HUES48 (cell line): Measurements from ENCODE around the gene MYADM.
A peak's percentile ranks its signal among the peaks of the same experiment; 100 is the strongest.

Experiments used
- H3K27ac ChIP-seq: one replicate; pipeline ENCODE4 v1.7.0; 2013; ENCODE audit warnings: low read depth, low read length, inconsistent platforms
- H3K27me3 ChIP-seq: 2 replicates; pipeline ENCODE4 v1.6.1; 2013; ENCODE audit warnings: mild to moderate bottlenecking, low read length; ENCODE audit not compliant: control insufficient read depth, insufficient read depth
- H3K36me3 ChIP-seq: 2 replicates; pipeline ENCODE4 v1.6.1; 2013; ENCODE audit warnings: low read length; ENCODE audit not compliant: control insufficient read depth, insufficient read depth
- H3K4me1 ChIP-seq: 2 replicates; pipeline ENCODE4 v1.6.1; 2013; ENCODE audit warnings: mild to moderate bottlenecking, low read length; ENCODE audit not compliant: control insufficient read depth, insufficient read depth
- H3K4me3 ChIP-seq: 2 replicates; pipeline ENCODE4 v1.5.1; 2013; ENCODE audit warnings: mild to moderate bottlenecking, low read depth, low read length
- H3K9ac ChIP-seq: 2 replicates; pipeline ENCODE4 v1.6.1; 2013; ENCODE audit warnings: mild to moderate bottlenecking, low read depth, low read length, moderate library complexity
- H3K9me3 ChIP-seq: 2 replicates; pipeline ENCODE4 v1.6.1; 2013; ENCODE audit warnings: low read length; ENCODE audit not compliant: control insufficient read depth, insufficient read depth

The MYADM gene

GRCh38 chr19:53905787-53906186, 38.1 kb downstream of the MYADM start:
- Histone ChIP-seq H3K4me1 (peaks cover 21% of the 10 kb centered on the region; the same call in 1 of the 2 replicates), H3K27me3 (peaks cover 56% of the 10 kb centered on the region), H3K36me3 (no peaks in the 10 kb centered on the region), H3K4me3 (no peak overlapping the region; the same call in 1 of the 2 replicates), H3K9me3 (no peaks in the 10 kb centered on the region), H3K27ac (no peak overlapping the region), H3K9ac (no peak overlapping the region)

GRCh38 chr19:53906211-53907192, 38.8 kb downstream of the MYADM start:
- H3K27ac ChIP-seq = no peak overlapping the region
- H3K9ac ChIP-seq = no peak overlapping the region
- peaks cover 64% of the 10 kb centered on the region for H3K27me3 ChIP-seq
- H3K4me1 ChIP-seq = peaks cover 21% of the 10 kb centered on the region; the same call in 1 of the 2 replicates
- peak overlapping the region; percentile 62 for H3K4me3 ChIP-seq
- H3K9me3 ChIP-seq = no peaks in the 10 kb centered on the region
- no peaks in the 10 kb centered on the region for H3K36me3 ChIP-seq

- no peaks in the 10 kb centered on the region for H3K36me3 ChIP-seq
- H3K4me3 ChIP-seq = peak overlapping the region; percentile 62; the same call in 1 of the 2 replicates
- no peak overlapping the region for H3K9ac ChIP-seq
- H3K27ac ChIP-seq = no peak overlapping the region
- H3K4me1 ChIP-seq = peaks cover 21% of the 10 kb centered on the region; the same call in 1 of the 2 replicates
- H3K9me3 ChIP-seq = no peaks in the 10 kb centered on the region
- peaks cover 70% of the 10 kb centered on the region for H3K27me3 ChIP-seq
These were observed 39.5 kb downstream of the MYADM start for GRCh38 chr19:53907193-53907581.

GRCh38 chr19:53907690-53908089, 40.0 kb downstream of the MYADM start:
- peaks cover 21% of the 10 kb centered on the region; the same call in 1 of the 2 replicates for H3K4me1 ChIP-seq
- peak overlapping the region; percentile 63 for H3K4me3 ChIP-seq
- no peak overlapping the region for H3K27ac ChIP-seq
- peaks cover 71% of the 10 kb centered on the region for H3K27me3 ChIP-seq
- no peaks in the 10 kb centered on the region for H3K9me3 ChIP-seq
- H3K9ac ChIP-seq = no peak overlapping the region
- no peaks in the 10 kb centered on the region for H3K36me3 ChIP-seq

- H3K4me1 ChIP-seq = peaks cover 17% of the 10 kb centered on the region; the same call in 1 of the 2 replicates
- no peaks in the 10 kb centered on the region for H3K9me3 ChIP-seq
- no peak overlapping the region for H3K9ac ChIP-seq
- H3K4me3 ChIP-seq = peak overlapping the region; percentile 63
- H3K36me3 ChIP-seq = no peaks in the 10 kb centered on the region
- peaks cover 71% of the 10 kb centered on the region for H3K27me3 ChIP-seq
- H3K27ac ChIP-seq = no peak overlapping the region
These were observed 40.6 kb downstream of the MYADM start for GRCh38 chr19:53908106-53908934.

GRCh38 chr19:53908935-53909415, 41.3 kb downstream of the MYADM start, which contains the start of gene CACNG7:
Gene CACNG7, plus strand, starts transcription at chr19:53909278. Its CDS starts 3,554 bp downstream, at chr19:53912832.
- Histone ChIP-seq H3K4me1 (peaks cover 16% of the 10 kb centered on the region; the same call in 1 of the 2 replicates), H3K9ac (no peak within 1 kb of the TSS), H3K27me3 (peaks cover 71% of the 10 kb centered on the region), H3K36me3 (no peaks in the 10 kb centered on the region), H3K27ac (no peak within 1 kb of the TSS), H3K9me3 (no peaks in the 10 kb centered on the region), H3K4me3 (peak within 1 kb of the TSS; percentile 73)

GRCh38 chr19:53909471-53910169, 41.9 kb downstream of the MYADM start:
- H3K36me3 ChIP-seq = no peaks in the 10 kb centered on the region; the same call in 1 of the 2 replicates
- H3K4me1 ChIP-seq = peaks cover 16% of the 10 kb centered on the region; the same call in 1 of the 2 replicates
- peak overlapping the region; percentile 73 for H3K4me3 ChIP-seq
- no peak overlapping the region for H3K27ac ChIP-seq
- no peak overlapping the region for H3K9ac ChIP-seq
- peaks cover 68% of the 10 kb centered on the region for H3K27me3 ChIP-seq
- H3K9me3 ChIP-seq = no peaks in the 10 kb centered on the region

GRCh38 chr19:53910170-53910518, 42.5 kb downstream of the MYADM start:
- Histone ChIP-seq H3K27ac (no peak overlapping the region), H3K4me3 (peak overlapping the region; percentile 73), H3K36me3 (no peaks in the 10 kb centered on the region; the same call in 1 of the 2 replicates), H3K9me3 (no peaks in the 10 kb centered on the region), H3K9ac (no peak overlapping the region), H3K4me1 (peaks cover 14% of the 10 kb centered on the region; the same call in 1 of the 2 replicates), H3K27me3 (peaks cover 62% of the 10 kb centered on the region)

- H3K9me3 ChIP-seq = no peaks in the 10 kb centered on the region
These were observed 45.0 kb downstream of the MYADM start for GRCh38 chr19:53912653-53913052.

GRCh38 chr19:53915000-53915399, 47.3 kb downstream of the MYADM start:
- H3K9me3 ChIP-seq = no peaks in the 10 kb centered on the region
- peaks cover 26% of the 10 kb centered on the region for H3K36me3 ChIP-seq
- peaks cover 22% of the 10 kb centered on the region for H3K27me3 ChIP-seq
- no peak overlapping the region for H3K9ac ChIP-seq
- H3K4me1 ChIP-seq = no peaks in the 10 kb centered on the region
- H3K27ac ChIP-seq = no peak overlapping the region
- H3K4me3 ChIP-seq = no peak overlapping the region

More at GRCh38 chr19:53912653-53913052, 45.0 kb downstream of the MYADM start:
- H3K4me3 ChIP-seq = no peak overlapping the region
- no peak overlapping the region for H3K27ac ChIP-seq
- peaks cover 16% of the 10 kb centered on the region for H3K36me3 ChIP-seq
- no peak overlapping the region for H3K9ac ChIP-seq
- H3K27me3 ChIP-seq = peaks cover 42% of the 10 kb centered on the region
- H3K4me1 ChIP-seq = peaks cover 8% of the 10 kb centered on the region; the same call in 1 of the 2 replicates
